Fibroblast of pulmonary artery (primary cell): ENCODE measurements around the gene TMEM204.

Experiments
- DNase-seq: peaks from one replicate; pipeline ENCODE4 v3.0.0-alpha.2; 2010; ENCODE audit warnings: low read depth
- H3K4me3 ChIP-seq: replicated peaks from 2 replicates; pipeline ENCODE4 v1.5.1; 2011; ENCODE audit warnings: low read depth, mild to moderate bottlenecking, control low read depth, low read length, moderate library complexity
- CTCF ChIP-seq: IDR thresholded peaks from 2 replicates; pipeline ENCODE4 v1.5.1; 2011; ENCODE audit warnings: mild to moderate bottlenecking, control low read depth, low read length, inconsistent platforms; ENCODE audit errors: missing control alignments

TMEM204 gene

GRCh38 chr16:1494711-1495110, 38.8 kb upstream of the TMEM204 start:
- peak; percentile 3 for DNase-seq
- H3K4me3 ChIP-seq: no peak overlapping the region

GRCh38 chr16:1495211-1495888, 38.1 kb upstream of the TMEM204 start:
- no peak for DNase-seq
- no peak overlapping the region for H3K4me3 ChIP-seq
- TF ChIP-seq CTCF: no peak

More at GRCh38 chr16:1494711-1495110, 38.8 kb upstream of the TMEM204 start:
- no peak for TF ChIP-seq CTCF

GRCh38 chr16:1495889-1496262, 37.6 kb upstream of the TMEM204 start:
- TF ChIP-seq CTCF: no peak
- no peak for DNase-seq
- H3K4me3 ChIP-seq: no peak overlapping the region

GRCh38 chr16:1496464-1496863, 37.0 kb upstream of the TMEM204 start:
- TF ChIP-seq CTCF: no peak
- no peak overlapping the region for H3K4me3 ChIP-seq
- DNase-seq: no peak

- no peak for DNase-seq
- no peak overlapping the region for H3K4me3 ChIP-seq
Measured at GRCh38 chr16:1497014-1497598, 36.4 kb upstream of the TMEM204 start.

GRCh38 chr16:1498899-1499676, 34.4 kb upstream of the TMEM204 start:
- H3K4me3 ChIP-seq: no peak overlapping the region
- DNase-seq: no peak
- no peak for TF ChIP-seq CTCF

More at GRCh38 chr16:1497014-1497598, 36.4 kb upstream of the TMEM204 start:
- no peak for TF ChIP-seq CTCF
